ENCODE data around the gene DTNBP1. TPM values are rescaled to one million over a fixed set of nuclear protein-coding genes. Genes with fewer than 3 reads are reported as not detected.
A peak's percentile ranks its signal among the peaks of the same experiment; 100 is the strongest.

DTNBP1 gene
- total RNA-seq, 1 experiment from 2014 or later: 7.5 TPM

DNA sequence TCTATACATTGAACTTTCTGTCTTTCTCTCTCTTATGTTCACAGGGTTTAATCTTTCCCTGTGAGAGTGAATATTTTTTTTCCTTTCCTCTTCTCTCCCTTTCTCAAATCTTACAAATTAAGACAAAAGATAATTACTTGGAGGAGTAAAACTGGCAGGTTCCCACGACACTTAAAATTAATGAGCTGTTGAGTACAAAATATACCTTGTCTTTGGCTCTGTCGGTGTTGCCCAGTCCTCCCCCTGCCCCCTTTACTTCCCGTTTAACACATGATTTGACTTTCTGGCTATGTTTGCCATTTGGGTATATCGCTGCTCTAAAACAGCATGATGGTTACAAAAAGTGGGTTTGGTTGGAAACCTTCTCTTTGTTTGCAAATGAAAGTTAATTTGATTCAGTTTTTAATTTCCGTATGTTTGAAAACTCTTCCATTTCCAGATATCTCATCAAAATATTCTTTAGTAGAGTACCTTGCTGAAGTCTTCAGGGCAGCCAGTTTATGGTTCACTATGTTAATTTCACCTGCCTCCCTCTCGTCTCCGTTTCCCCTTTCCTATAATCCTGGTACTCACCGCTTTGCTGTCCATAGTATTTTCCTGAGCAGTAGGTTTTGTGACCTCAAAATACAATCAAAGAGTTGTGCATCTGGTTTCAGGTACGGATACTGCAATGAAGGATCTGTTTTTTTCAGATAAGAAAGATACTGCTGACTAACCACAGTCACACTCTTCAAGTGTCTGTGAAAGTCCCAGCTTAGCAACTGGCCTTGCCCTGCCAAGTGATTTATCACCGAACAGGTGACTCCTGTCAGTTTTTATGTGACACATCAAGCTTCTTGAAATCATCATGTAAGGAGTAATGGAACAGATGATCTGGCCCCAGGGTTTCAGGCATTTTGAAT, 181.2 kb downstream of the DTNBP1 start:
- no peak for DNase-seq (ENCODE audit: low spot score)

DNA sequence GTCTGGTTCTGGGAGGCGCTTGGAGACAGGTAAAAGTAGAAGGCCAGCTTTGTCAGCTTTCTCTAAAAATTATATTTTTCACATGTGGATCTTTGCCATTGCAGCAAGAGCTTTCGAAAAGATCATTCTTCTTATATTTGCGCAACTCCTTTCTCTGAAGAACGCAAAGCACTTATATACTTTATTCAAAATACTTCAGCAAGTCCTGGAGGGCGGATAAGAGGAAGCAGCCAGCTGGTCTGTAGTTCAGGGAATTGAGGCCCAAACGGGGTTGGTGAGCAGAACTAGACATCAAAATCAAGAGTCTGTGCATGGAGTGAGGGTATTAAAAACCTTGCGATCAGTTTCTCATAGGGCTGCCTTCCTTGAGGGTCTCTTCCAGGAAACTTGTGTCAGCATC, 182.3 kb downstream of the DTNBP1 start:
- no peak for DNase-seq (ENCODE audit: low spot score)

DNA sequence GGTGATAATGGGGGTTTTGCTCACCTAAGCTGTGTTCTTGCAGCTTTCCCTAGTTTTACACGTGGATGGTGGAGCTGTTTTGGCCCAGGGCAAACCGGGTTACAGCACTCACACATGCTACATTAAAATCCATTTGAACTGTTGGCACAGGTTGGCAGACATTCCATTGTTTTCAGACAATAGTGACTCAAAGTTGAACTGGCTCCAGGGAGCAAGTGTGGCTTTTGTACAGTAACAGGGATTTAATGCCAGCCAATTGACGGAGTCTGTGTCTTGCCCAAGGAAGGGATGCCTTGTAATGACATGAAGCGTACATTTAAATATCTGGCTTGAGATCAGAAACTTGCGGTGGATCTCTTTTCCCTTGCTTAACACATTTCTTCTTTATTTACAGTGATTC, 183.1 kb downstream of the DTNBP1 start:
- DNase-seq (ENCODE audit: low spot score): peak; percentile 61

DNA sequence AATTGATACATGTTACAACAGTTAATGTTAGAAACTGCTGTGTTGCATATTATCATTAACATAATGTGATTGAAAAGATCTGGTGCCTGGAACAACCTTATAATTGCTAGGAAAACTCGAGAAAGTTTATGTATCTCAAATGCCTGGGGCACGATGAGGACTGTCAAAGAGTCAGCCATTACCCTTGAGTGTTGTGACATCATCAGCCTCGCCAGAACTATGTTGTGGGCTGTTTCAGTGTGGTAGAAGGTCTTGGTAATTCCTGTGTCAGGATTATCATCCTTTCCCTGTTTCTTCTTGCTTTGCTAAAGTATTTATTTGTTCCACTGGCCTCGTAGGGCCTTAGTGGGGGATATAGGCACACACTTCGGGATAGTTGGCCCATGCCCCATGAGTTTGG, 185.1 kb downstream of the DTNBP1 start:
- DNase-seq (ENCODE audit: low spot score): no peak

DNA sequence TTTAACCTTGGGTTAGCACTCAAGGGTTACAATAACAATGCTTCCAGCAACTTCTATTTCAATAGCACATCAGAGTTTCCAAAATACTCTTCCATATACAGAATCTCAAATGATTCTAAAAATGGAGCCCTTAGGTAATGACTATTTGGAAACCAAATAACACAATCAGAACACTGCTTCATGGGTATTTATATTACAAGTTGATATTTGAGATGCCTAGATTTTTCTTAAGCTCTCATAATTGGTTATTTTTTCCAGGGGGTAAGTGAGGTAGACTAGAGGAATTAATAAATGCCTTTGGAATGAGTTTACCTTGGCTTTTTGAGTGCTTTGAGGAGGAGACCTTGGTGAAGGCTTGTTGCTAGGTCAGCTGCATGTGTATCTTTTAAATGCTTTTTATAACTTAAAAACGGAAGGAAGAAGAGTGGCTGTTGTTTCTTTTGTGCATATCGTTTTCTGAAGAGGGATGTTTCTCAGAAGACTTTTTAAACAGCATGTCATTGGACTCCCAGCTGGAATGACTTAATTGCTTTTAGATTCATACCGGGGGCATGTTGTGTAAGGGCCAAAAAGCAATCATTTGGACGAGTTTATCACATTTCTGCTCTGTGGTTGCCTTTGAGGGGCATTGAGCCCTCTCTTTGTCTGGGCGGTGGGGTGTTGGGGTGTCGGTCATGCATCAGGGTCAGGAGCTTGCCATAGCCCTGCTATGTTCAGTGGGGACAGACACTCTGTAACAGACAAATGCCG, 186.0 kb downstream of the DTNBP1 start:
- DNase-seq (ENCODE audit: low spot score): no peak

DNA sequence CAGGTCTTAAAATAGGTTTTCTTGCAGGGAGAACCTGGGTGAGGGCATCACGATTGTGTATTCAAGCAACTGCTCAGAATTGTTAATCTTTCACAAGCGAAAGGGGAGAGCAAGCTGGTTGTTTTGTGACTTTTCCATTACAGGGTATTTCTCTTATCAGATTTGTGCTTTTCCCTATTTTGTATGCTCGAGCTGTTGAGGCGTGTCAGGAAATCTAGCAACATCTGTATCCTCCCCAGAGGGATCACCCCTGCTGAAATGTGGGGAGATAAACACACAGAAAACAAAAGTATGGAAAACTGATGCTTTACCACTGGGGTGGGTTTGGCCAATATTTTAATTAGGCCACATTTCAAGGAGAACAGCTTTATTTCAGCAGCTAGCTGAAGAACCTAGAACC, 187.0 kb downstream of the DTNBP1 start:
- DNase-seq (ENCODE audit: low spot score): no peak

DNA sequence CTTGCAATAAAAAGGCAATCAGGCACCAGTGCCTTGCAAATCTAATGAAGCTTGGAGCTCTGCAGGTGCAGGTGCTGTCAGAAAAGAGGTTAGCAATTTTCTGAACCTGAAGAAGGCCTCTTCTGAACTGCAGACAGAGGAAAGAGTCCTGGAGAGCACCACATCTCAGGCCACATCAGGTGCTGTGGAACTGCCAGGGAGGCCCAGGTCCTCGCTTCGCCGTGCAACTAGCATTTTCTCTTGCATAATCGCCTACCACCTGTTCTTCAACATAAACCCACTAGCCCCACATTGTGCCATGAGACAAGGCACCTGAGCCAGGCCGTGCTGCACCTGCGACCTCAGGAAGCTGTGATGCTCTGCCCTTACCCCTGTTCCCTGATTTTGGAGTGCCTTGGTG, 187.6 kb downstream of the DTNBP1 start:
- DNase-seq (ENCODE audit: low spot score): no peak

DNA sequence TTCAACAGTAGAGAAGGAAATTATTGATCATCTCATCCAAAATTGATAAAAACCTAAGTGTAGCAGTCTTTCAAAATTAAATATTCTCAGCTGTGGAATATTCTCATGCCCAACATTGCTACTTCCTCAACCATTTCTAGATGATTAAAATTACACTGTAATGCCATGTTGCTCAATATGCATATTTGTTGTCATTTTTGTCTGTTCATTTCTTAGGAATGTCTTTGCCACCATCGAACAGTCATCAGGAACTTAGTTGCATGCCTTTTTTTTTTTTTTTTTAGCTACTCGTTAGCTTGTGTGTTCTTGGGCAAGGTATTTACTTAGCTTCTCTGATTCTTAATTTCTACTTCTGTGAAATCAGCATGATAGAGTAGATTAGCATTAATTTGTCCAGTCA, 188.6 kb downstream of the DTNBP1 start:
- no peak for DNase-seq (ENCODE audit: low spot score)

DNA sequence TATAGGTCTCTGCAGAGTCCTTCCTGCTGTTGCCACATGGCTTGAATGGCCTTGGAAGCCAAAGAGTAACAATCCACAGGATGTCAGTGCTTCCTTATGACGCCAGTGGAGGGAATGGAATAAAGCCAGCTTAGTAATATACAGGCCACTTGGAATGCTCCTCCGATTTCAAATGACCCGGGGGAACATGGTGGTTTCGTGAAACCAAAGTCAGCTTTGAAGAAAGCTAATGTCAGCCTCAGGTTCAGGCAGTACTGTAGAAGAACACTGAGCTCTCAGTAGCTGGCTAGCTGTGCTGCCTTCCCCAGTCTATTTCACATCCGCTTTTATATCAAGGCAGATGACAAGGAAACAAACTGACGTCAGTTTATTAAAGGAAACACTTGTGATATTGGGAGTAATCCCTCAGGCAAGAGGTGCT, 189.1 kb downstream of the DTNBP1 start:
- DNase-seq (ENCODE audit: low spot score): peak; percentile 93

DNA sequence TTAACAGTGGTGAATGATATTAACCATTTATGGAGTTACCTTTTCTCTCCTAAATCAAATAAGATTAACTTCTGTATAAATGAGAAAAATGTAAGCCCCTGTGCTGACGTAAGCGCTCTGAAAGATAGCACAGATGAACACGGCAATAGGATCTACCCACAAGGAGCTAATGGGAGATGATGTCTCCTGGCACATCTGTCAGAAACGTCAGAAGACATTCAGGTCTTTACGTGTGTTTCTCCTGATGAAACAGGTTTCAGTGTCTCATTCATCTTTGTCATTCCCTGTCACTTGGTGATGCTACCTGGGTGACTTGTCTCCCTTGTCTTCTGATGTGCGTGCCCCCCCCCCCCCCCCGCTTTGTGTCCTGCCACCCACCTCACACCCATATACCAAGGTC, 189.7 kb downstream of the DTNBP1 start:
- DNase-seq (ENCODE audit: low spot score): no peak
